PC-3 (cell line): ENCODE measurements around the gene CEP170B. TPM values are rescaled to one million over a fixed set of nuclear protein-coding genes. Genes with fewer than 3 reads are reported as not detected.
A peak's percentile ranks its signal among the peaks of the same experiment; 100 is the strongest.

Experiments
- ATAC-seq: fragments of 200-7000 bp; cut with Tn5 transposase; 2 replicates; pipeline ENCODE4 v1.9.1; 2020; ENCODE audit warnings: mild to moderate bottlenecking, moderate library complexity
- BruUV-seq: library from RNA; stranded (reverse); fragments of 400-500 nt; replicated peaks from 2 replicates; lab custom pipeline; 2021; lab: Mats Ljungman, UMichigan
- CTCF ChIA-PET: fragments of 300-600 bp; sonication (Branson Sonifier 250); formaldehyde crosslinking; loops from one replicate; lab custom pipeline; 2022; ENCODE audit warnings: antibody characterized with exemption; lab: Charles Lee
- POLR2A ChIA-PET: fragments of 300-600 bp; sonication (Branson Sonifier 250); formaldehyde crosslinking; loops from one replicate; lab custom pipeline; 2022; ENCODE audit warnings: antibody characterized with exemption; ENCODE audit not compliant: unreplicated experiment; lab: Charles Lee
- DNase-seq: peaks from one replicate; pipeline ENCODE4 v3.0.0-alpha.2; 2015
- H2AFZ ChIP-seq: fragments of 300-600 bp; sonication (generic); 2 replicates; pipeline ENCODE4 v1.6.0; 2016; ENCODE audit warnings: antibody characterized with exemption, low read length
- H3F3A ChIP-seq: fragments of 300-600 bp; sonication (generic); one replicate; pipeline ENCODE4 v1.6.0; 2017; ENCODE audit warnings: antibody characterized with exemption, low read length, control low read depth, mild to moderate bottlenecking; ENCODE audit not compliant: unreplicated experiment
- H3K27ac ChIP-seq: fragments of 300-600 bp; sonication (generic); 2 replicates; pipeline ENCODE4 v1.5.1; 2016; ENCODE audit warnings: mild to moderate bottlenecking, low read length
- H3K27me3 ChIP-seq: fragments of 300-600 bp; sonication (generic); 2 replicates; pipeline ENCODE4 v1.6.1; 2016; ENCODE audit warnings: low read length, mixed read lengths
- H3K36me3 ChIP-seq: fragments of 300-600 bp; sonication (generic); 2 replicates; pipeline ENCODE4 v1.6.1; 2016; ENCODE audit warnings: low read depth, mixed run types, low read length, mixed read lengths
- H3K4me1 ChIP-seq: fragments of 300-600 bp; sonication (generic); 2 replicates; pipeline ENCODE4 v1.5.1; 2016; ENCODE audit warnings: low read length; ENCODE audit not compliant: insufficient read depth
- H3K4me2 ChIP-seq: fragments of 300-600 bp; sonication (generic); 2 replicates; pipeline ENCODE4 v1.6.0; 2016; ENCODE audit warnings: low read length
- H3K4me3 ChIP-seq: fragments of 300-600 bp; sonication (generic); 2 replicates; pipeline ENCODE4 v1.5.1; 2016; ENCODE audit warnings: mild to moderate bottlenecking, low read length, mixed read lengths
- H3K79me2 ChIP-seq: fragments of 300-600 bp; sonication (generic); 2 replicates; pipeline ENCODE4 v1.6.1; 2017; ENCODE audit warnings: low read length, mixed read lengths
- H3K9ac ChIP-seq: fragments of 300-600 bp; sonication (generic); 2 replicates; pipeline ENCODE4 v1.6.0; 2016; ENCODE audit warnings: mild to moderate bottlenecking, low read length
- H3K9me2 ChIP-seq: fragments of 300-600 bp; sonication (generic); replicated peaks from 2 replicates; pipeline ENCODE4 v1.6.1; 2016; ENCODE audit warnings: mixed run types, low read length, mixed read lengths
- H3K9me3 ChIP-seq: fragments of 300-600 bp; sonication (generic); 2 replicates; pipeline ENCODE4 v1.6.1; 2016; ENCODE audit warnings: low read length, mixed read lengths
- H4K20me1 ChIP-seq: fragments of 300-600 bp; sonication (generic); 2 replicates; pipeline ENCODE4 v1.6.1; 2016; ENCODE audit warnings: low read length, mixed read lengths
- CTCF ChIP-seq: fragments of 300-600 bp; sonication (generic); conservative IDR thresholded peaks from 2 replicates; pipeline ENCODE4 v1.5.1; 2017; ENCODE audit warnings: antibody characterized with exemption, low read depth, mild to moderate bottlenecking, low read length
- EZH2 ChIP-seq: fragments of 300-600 bp; sonication (generic); IDR thresholded peaks from one replicate; pipeline ENCODE4 v1.6.1; 2017; ENCODE audit warnings: antibody characterized with exemption, mild to moderate bottlenecking, low read length; ENCODE audit not compliant: unreplicated experiment
- EZH2phosphoT487 ChIP-seq: fragments of 300-600 bp; sonication (generic); IDR thresholded peaks from 2 replicates; pipeline ENCODE4 v1.6.1; 2018; ENCODE audit warnings: mild to moderate bottlenecking, antibody characterized with exemption, low read length, borderline replicate concordance
- intact Hi-C: fragments of 100-400 bp; cut with micrococcal nuclease; formaldehyde crosslinking; loops from 2 replicates; pipeline ENCODE4 v1.9.0; 2023
- total RNA-seq: library from RNA; depleted of rRNA; stranded (reverse); fragments of >200 nt; gene quantifications from 2 replicates; pipeline ENCODE4 v1.2.3, GENCODE V29; 2014

Gene CEP170B
- total RNA-seq, 1 experiment from 2014 or later = 33.2 TPM

- Histone ChIP-seq H3K9me2 (no peaks in the 10 kb centered on the region), H3K9ac (peak overlapping the region; percentile 36; the same call in 1 of the 2 replicates), H3K79me2 (no peaks in the 10 kb centered on the region), H3K27ac (no peak overlapping the region), H4K20me1 (no peaks in the 10 kb centered on the region), H3F3A (no peaks in the 10 kb centered on the region), H3K4me2 (peak overlapping the region; percentile 95), H3K36me3 (no peaks in the 10 kb centered on the region), H2AFZ (peak overlapping the region; percentile 92), H3K27me3 (no peaks in the 10 kb centered on the region), H3K4me1 (peaks cover 14% of the 10 kb centered on the region), H3K4me3 (peak overlapping the region; percentile 83), H3K9me3 (no peaks in the 10 kb centered on the region)
- intact Hi-C loops = loop anchor here (1.0 to 2.0 kb wide), 3 partner anchors 9 to 58 kb away; partner anchors contain the start of gene CEP170B
- TF ChIP-seq CTCF (peak; percentile 59), EZH2 (no peak)
- POLR2A ChIA-PET = interaction anchor here (0.6 to 0.9 kb wide), 2 partner anchors 74 to 540 kb away, joined by 3 to 18 read pairs; partner anchors contain the start of gene SIVA1
- CTCF ChIA-PET = interaction anchor here (0.5 to 1.6 kb wide), 14 partner anchors 10 to 1146 kb away, joined by 3 to 21 read pairs (median 3); partner anchors contain the start of genes SIVA1 and ZBTB42
- peak; percentile 90 for DNase-seq
- peak; percentile 76 for ATAC-seq
- no TSS peak for BruUV-seq
These were observed 38.7 kb upstream of the CEP170B start for GRCh38 chr14:104826189-104826860.

DNA sequence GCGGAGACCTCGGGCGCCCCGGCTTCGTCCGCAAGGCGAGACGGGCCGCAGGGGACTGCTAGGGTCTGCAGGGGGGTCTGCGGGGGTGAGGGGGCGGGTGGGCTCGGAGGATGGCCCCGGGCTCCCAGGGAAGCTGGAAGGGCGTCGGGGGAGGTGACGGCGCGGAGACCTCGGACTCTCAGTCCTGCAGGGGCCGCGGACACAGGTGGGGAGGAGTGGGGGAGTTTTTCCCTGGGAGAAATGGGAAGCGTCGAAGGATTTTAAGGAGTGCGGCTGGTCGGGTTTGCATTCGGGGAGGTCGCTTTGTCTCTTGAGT lies 38.2 kb upstream of the CEP170B start:
- no peaks in the 10 kb centered on the region for H3K79me2 ChIP-seq
- intact Hi-C loops = loop anchor here (1.0 to 2.0 kb wide), 3 partner anchors 10 to 59 kb away; partner anchors contain the start of gene CEP170B
- DNase-seq (no peak), ATAC-seq (peak; percentile 2; the same call in 1 of the 2 replicates)
- H3K4me1 ChIP-seq = peaks cover 14% of the 10 kb centered on the region
- TF ChIP-seq EZH2 = no peak
- no peak for TF ChIP-seq EZH2phosphoT487
- no peaks in the 10 kb centered on the region for H3K36me3 ChIP-seq
- CTCF ChIA-PET = interaction anchor here (0.5 to 1.6 kb wide), 12 partner anchors 16 to 428 kb away, joined by 3 to 21 read pairs (median 4); partner anchors contain the start of genes SIVA1 and ZBTB42
- H4K20me1 ChIP-seq = no peaks in the 10 kb centered on the region
- no TSS peak for BruUV-seq
- peak overlapping the region; percentile 74 for H2AFZ ChIP-seq
- H3K9ac ChIP-seq = no peak overlapping the region
- H3K27me3 ChIP-seq = no peaks in the 10 kb centered on the region
- H3K9me3 ChIP-seq = no peaks in the 10 kb centered on the region
- POLR2A ChIA-PET = interaction anchor here (0.9 kb wide), 1 partner anchor 74 kb away, joined by 18 read pairs; the partner anchor contains the start of gene SIVA1
- peak overlapping the region; percentile 86 for H3K4me2 ChIP-seq
- peak overlapping the region; percentile 61 for H3K4me3 ChIP-seq
- no peaks in the 10 kb centered on the region for H3K9me2 ChIP-seq
- H3F3A ChIP-seq = no peaks in the 10 kb centered on the region
- H3K27ac ChIP-seq = no peak overlapping the region

DNA sequence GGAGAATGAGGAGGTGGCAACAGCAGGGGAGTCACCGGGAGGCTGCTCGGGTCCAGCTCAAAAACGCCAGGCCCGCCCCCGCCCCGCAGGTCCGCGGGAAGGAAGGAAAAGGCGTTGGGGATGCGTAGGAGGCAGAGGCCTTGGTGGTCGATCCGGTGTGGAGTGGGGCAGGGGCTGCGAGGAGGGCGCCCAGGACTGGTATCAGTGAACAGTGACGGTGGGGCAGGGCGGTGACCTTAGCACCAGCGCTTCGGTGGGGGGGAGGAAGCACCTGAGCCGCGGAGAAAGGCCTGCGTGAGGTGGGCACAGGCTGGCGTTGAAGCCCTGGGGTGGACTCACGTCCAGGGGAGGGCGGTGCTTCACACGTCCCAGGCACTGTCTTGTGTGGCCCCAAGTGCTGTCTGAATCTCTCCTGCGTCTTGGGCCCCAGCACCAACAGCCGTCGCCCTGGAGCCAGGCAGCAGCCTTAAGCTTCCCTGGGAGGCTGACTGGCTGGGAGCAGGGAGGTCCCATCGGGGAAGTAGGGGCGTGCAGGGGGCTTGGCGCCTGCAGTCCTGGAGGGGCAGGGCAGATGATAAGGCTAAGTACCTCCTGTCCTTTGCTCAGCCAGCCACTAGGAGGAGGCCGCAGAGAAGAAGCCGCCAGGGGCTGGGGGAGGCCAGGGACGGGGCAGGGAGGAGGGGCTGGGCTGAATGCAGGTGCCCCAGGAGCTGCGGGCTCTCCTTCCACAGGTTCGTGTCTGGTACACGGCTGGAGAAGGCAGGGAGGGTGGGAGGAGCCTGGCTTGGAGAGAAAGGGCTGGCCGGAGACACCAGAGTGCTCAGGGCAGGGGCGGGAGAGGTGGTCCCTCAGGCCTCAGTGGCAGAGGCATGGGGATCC lies 37.7 kb upstream of the CEP170B start:
- intact Hi-C loops = loop anchor here (2.0 kb wide), 1 partner anchor 37 kb away; the partner anchor contains the start of gene CEP170B
- no peak overlapping the region for H3K9ac ChIP-seq
- TF ChIP-seq CTCF = peak; percentile 60
- no peak for TF ChIP-seq EZH2
- CTCF ChIA-PET = interaction anchor here (0.5 to 1.6 kb wide), 11 partner anchors 15 to 428 kb away, joined by 3 to 21 read pairs (median 4); partner anchors contain the start of genes SIVA1 and ZBTB42
- H3K27ac ChIP-seq = no peak overlapping the region
- no peaks in the 10 kb centered on the region for H3K9me3 ChIP-seq
- H3K36me3 ChIP-seq = no peaks in the 10 kb centered on the region
- BruUV-seq = no TSS peak
- peak overlapping the region; percentile 74 for H2AFZ ChIP-seq
- H3K4me2 ChIP-seq = peak overlapping the region; percentile 86
- ATAC-seq = peak; percentile 51
- no peaks in the 10 kb centered on the region for H3K27me3 ChIP-seq
- H3F3A ChIP-seq = no peaks in the 10 kb centered on the region
- H3K4me1 ChIP-seq = peaks cover 14% of the 10 kb centered on the region
- H3K4me3 ChIP-seq = peak overlapping the region; percentile 61
- no peaks in the 10 kb centered on the region for H3K79me2 ChIP-seq
- H4K20me1 ChIP-seq = no peaks in the 10 kb centered on the region
- DNase-seq = peak; percentile 60
- POLR2A ChIA-PET = interaction anchor here (0.9 kb wide), 1 partner anchor 75 kb away, joined by 18 read pairs; the partner anchor contains the start of gene SIVA1
- H3K9me2 ChIP-seq = no peaks in the 10 kb centered on the region
